ENCODE results near the gene BRPF1.

Gene BRPF1

GRCh38 chr3:9731206-9732079 is at the start of gene BRPF1:
BRPF1 (plus strand) TSS chr3:9731735; CDS start chr3:9734141, 2,406 bp downstream.
- peak; percentile 99 to 100 (median 99) for DNase-seq (ENCODE audit: low read depth in 2 of 3, low spot score in 1 of 3)

- no peak for DNase-seq (ENCODE audit: low read depth in 2 of 3, low spot score in 1 of 3)
Measured at GRCh38 chr3:9682096-9682495, 49.4 kb upstream of the BRPF1 start.

- no peak for DNase-seq (ENCODE audit: low read depth in 2 of 3, low spot score in 1 of 3)
Measured at GRCh38 chr3:9683426-9683825, 48.1 kb upstream of the BRPF1 start.

- DNase-seq (ENCODE audit: low read depth in 2 of 3, low spot score in 1 of 3) = no peak
Measured at GRCh38 chr3:9685216-9686049, 46.1 kb upstream of the BRPF1 start.

- DNase-seq (ENCODE audit: low read depth in 2 of 3, low spot score in 1 of 3) = no peak
Measured at GRCh38 chr3:9686050-9686550, 45.4 kb upstream of the BRPF1 start.

GRCh38 chr3:9686703-9687102 is 44.8 kb upstream of the BRPF1 start:
- DNase-seq (ENCODE audit: low read depth in 2 of 3, low spot score in 1 of 3) = no peak

- DNase-seq (ENCODE audit: low read depth in 2 of 3, low spot score in 1 of 3) = no peak
Measured at GRCh38 chr3:9687514-9687913, 44.0 kb upstream of the BRPF1 start.

- no peak for DNase-seq (ENCODE audit: low read depth in 2 of 3, low spot score in 1 of 3)
Measured at GRCh38 chr3:9688961-9689360, 42.6 kb upstream of the BRPF1 start.

- DNase-seq (ENCODE audit: low read depth in 2 of 3, low spot score in 1 of 3) = no peak
Measured at GRCh38 chr3:9689757-9690156, 41.8 kb upstream of the BRPF1 start.

- DNase-seq (ENCODE audit: low read depth in 2 of 3, low spot score in 1 of 3) = no peak
Measured at GRCh38 chr3:9690451-9691450, 40.8 kb upstream of the BRPF1 start.

- no peak for DNase-seq (ENCODE audit: low read depth in 2 of 3, low spot score in 1 of 3)
Measured at GRCh38 chr3:9691636-9692035, 39.9 kb upstream of the BRPF1 start.

GRCh38 chr3:9692416-9692815 is 39.1 kb upstream of the BRPF1 start:
- DNase-seq (ENCODE audit: low read depth in 2 of 3, low spot score in 1 of 3) = no peak

- no peak for DNase-seq (ENCODE audit: low read depth in 2 of 3, low spot score in 1 of 3)
Measured at GRCh38 chr3:9695345-9695744, 36.2 kb upstream of the BRPF1 start.

GRCh38 chr3:9695746-9696145 is 35.8 kb upstream of the BRPF1 start:
- no peak for DNase-seq (ENCODE audit: low read depth in 2 of 3, low spot score in 1 of 3)

GRCh38 chr3:9696480-9697220 is 34.9 kb upstream of the BRPF1 start:
- no peak for DNase-seq (ENCODE audit: low read depth in 2 of 3, low spot score in 1 of 3)

- DNase-seq (ENCODE audit: low read depth in 2 of 3, low spot score in 1 of 3) = no peak
Measured at GRCh38 chr3:9697892-9698291, 33.6 kb upstream of the BRPF1 start.

GRCh38 chr3:9698293-9698692 is 33.2 kb upstream of the BRPF1 start:
- no peak for DNase-seq (ENCODE audit: low read depth in 2 of 3, low spot score in 1 of 3)

GRCh38 chr3:9700536-9700935 is 31.0 kb upstream of the BRPF1 start:
- no peak for DNase-seq (ENCODE audit: low read depth in 2 of 3, low spot score in 1 of 3)

- no peak for DNase-seq (ENCODE audit: low read depth in 2 of 3, low spot score in 1 of 3)
Measured at GRCh38 chr3:9701006-9701405, 30.5 kb upstream of the BRPF1 start.

- DNase-seq (ENCODE audit: low read depth in 2 of 3, low spot score in 1 of 3) = no peak
Measured at GRCh38 chr3:9701711-9702110, 29.8 kb upstream of the BRPF1 start.
